ENCODE data around the gene RDM1. TPM values are rescaled to one million over a fixed set of nuclear protein-coding genes. Genes with fewer than 3 reads are reported as not detected.

Gene RDM1
- total RNA-seq, 1 donor from 2014 or later: not detected

DNA sequence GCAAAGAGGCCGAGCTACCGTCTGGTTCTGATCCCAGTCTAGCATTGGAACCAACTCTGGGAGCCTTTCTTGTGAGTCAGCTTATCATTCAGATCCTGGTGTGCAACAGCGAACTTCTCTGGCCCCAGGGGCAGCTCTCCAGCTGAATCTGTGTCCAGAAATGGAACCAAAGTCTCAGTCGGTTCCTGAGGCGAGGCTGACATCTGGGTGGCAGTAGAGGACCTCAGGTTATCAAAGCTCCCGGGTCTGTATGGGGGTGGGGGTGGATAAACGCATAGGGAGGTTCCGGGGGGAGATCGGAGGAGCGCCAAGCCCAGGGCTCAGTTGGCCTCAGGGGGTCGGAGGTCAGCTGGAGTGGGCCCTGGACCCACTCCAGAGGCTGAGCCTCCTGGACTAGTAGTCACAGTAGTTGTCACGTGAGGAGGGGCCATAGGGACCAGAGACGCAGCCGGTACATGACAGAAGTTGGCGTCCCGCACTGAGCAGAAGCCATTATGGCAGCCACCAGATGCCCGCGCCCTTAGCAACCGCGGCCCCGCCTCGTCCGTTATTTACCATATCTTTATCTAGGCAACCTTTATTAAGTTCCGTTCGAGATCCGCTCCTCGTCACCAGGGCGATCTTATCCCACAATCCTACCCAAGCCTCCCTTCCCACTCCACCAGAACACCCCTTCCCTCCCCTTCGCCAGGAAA, 12.9 kb downstream of the RDM1 start:
- no peaks in the 10 kb centered on the region for H3K27me3 ChIP-seq (ENCODE audit: control insufficient read depth, insufficient read depth, low read length)
- DNase-seq (ENCODE audit: low read depth): no peak
- H3K36me3 ChIP-seq (ENCODE audit: control insufficient read depth, insufficient read depth, low read length): no peaks in the 10 kb centered on the region
- TF ChIP-seq, protein P1, sequence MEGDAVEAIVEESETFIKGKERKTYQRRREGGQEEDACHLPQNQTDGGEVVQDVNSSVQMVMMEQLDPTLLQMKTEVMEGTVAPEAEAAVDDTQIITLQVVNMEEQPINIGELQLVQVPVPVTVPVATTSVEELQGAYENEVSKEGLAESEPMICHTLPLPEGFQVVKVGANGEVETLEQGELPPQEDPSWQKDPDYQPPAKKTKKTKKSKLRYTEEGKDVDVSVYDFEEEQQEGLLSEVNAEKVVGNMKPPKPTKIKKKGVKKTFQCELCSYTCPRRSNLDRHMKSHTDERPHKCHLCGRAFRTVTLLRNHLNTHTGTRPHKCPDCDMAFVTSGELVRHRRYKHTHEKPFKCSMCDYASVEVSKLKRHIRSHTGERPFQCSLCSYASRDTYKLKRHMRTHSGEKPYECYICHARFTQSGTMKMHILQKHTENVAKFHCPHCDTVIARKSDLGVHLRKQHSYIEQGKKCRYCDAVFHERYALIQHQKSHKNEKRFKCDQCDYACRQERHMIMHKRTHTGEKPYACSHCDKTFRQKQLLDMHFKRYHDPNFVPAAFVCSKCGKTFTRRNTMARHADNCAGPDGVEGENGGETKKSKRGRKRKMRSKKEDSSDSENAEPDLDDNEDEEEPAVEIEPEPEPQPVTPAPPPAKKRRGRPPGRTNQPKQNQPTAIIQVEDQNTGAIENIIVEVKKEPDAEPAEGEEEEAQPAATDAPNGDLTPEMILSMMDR (IDR thresholded peaks at IDR 0.05; ENCODE audit: insufficient read depth, low read length, poor library complexity, severe bottlenecking): no peak
- H3K4me3 ChIP-seq (ENCODE audit: low read depth, low read length): no peak overlapping the region

DNA sequence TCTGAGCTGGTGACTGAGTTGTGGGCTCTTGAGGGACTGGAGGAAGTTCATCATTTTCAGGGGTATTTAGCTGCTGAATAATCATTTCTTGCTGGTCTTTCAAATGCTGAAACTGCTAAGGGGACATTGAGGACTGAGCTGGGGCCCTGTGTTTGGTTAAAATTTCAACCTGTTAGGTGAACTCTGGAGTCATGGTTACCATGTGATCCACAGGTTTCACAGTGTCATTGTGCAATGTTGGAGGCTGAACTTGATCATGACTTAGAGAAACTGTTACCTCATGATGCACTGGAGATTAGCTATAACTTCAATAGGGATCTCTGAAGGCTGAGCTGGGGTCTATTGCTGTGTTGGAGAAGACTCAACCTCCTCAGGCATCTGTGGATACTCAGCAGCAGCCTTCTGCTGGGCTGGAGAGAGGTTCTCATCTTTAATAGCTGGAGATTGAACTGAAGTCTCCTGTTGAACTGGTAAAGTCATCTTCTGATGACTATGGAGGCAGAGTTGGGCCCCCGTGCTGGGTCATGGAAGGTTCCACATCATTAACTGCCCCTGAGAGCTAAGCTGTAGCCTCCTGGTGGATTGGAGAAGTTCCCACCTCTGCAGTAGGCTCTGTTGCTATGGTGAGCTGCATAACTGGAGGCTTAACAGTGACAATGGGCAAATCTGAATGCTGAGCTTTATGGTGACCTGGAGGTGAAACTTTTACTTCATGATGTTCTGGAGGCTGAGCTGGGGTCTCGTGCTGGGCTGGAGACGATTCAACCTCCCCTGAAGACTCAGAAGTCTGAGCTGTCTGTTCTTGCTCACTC, 15.2 kb downstream of the RDM1 start:
- Histone ChIP-seq H3K4me3 (ENCODE audit: low read depth, low read length) (no peak overlapping the region), H3K27me3 (ENCODE audit: control insufficient read depth, insufficient read depth, low read length) (no peaks in the 10 kb centered on the region), H3K36me3 (ENCODE audit: control insufficient read depth, insufficient read depth, low read length) (no peaks in the 10 kb centered on the region)
- DNase-seq (ENCODE audit: low read depth): no peak
- TF ChIP-seq, protein P1 (IDR thresholded peaks at IDR 0.05; ENCODE audit: insufficient read depth, low read length, poor library complexity, severe bottlenecking): peak; percentile 6

DNA sequence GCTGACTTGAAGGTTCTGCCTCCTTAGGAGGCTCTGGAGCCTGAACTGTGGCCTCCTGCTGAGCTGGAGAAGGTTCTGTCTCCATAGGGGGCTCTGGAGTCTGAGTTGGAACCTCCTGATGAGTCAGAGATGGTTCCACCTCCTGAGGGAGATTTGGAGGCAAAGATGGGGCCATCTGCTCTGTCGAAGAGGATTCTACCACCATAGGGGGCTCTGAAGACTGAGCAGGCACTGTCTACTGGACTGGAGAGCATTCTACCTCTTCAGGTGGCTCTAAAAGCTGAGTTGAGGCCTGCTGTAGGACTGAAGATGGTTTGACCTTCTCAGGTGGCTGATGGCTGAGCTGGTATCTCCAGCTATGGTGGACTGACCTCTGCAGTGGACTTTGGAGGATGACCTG, 16.2 kb downstream of the RDM1 start:
- H3K27me3 ChIP-seq (ENCODE audit: control insufficient read depth, insufficient read depth, low read length): peaks cover 2% of the 10 kb centered on the region
- no peak for DNase-seq (ENCODE audit: low read depth)
- TF ChIP-seq, protein P1 (IDR thresholded peaks at IDR 0.05; ENCODE audit: insufficient read depth, low read length, poor library complexity, severe bottlenecking): no peak
- no peaks in the 10 kb centered on the region for H3K36me3 ChIP-seq (ENCODE audit: control insufficient read depth, insufficient read depth, low read length)
- H3K4me3 ChIP-seq (ENCODE audit: low read depth, low read length): no peak overlapping the region

DNA sequence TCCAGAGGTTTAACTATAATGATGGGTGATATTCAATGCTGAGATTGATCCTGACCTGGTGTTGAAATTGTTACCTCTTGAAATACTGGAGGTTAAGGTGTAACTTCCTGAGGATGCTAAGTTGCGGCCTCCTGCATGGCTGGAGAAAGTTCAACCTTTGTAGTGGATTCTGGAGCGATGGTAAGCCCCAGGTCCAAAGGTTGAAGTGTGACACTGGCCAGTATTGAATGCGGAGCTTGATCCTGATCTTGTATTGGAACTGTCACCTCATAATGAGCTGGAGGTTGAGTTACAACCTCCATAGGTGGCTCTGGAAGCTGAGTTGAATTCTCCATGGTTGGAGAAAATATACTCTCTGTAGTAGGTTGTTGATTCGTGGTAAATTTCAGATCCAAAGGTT, 17.0 kb downstream of the RDM1 start:
- H3K36me3 ChIP-seq (ENCODE audit: control insufficient read depth, insufficient read depth, low read length): no peaks in the 10 kb centered on the region
- DNase-seq (ENCODE audit: low read depth): no peak
- H3K27me3 ChIP-seq (ENCODE audit: control insufficient read depth, insufficient read depth, low read length): peaks cover 2% of the 10 kb centered on the region
- no peak overlapping the region for H3K4me3 ChIP-seq (ENCODE audit: low read depth, low read length)
- TF ChIP-seq, protein P1 (IDR thresholded peaks at IDR 0.05; ENCODE audit: insufficient read depth, low read length, poor library complexity, severe bottlenecking): no peak

DNA sequence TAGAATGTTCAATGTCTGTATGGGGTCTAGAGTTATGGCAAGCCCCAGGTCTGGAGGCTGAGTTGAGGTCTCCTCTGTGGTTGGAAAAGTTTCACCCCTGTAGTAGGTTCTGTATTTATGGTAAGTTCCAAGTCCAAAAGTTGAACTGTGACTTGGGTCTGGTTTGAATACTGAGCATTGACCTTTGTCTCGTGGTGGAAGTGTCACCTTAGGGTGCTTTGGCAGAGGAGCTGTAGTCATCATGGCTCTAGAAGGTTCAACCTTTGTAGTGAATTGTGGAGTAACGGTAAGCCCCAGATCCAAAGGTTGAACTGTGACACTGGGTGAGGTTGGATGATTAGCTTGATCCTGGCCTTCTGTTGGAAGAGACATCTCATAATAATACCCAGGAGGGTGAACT, 17.6 kb downstream of the RDM1 start:
- TF ChIP-seq, protein P1 (IDR thresholded peaks at IDR 0.05; ENCODE audit: insufficient read depth, low read length, poor library complexity, severe bottlenecking): no peak
- Histone ChIP-seq H3K27me3 (ENCODE audit: control insufficient read depth, insufficient read depth, low read length) (peaks cover 2% of the 10 kb centered on the region), H3K4me3 (ENCODE audit: low read depth, low read length) (no peak overlapping the region), H3K36me3 (ENCODE audit: control insufficient read depth, insufficient read depth, low read length) (no peaks in the 10 kb centered on the region)
- DNase-seq (ENCODE audit: low read depth): no peak

All from kidney epithelial cell (primary cell).